Kidney capillary endothelial cell (primary cell): Measurements from ENCODE around the gene PLEKHD1.
"Not testable (repeated sequence)": the region's sequence is repeated elsewhere in the genome, so short reads cannot be mapped to it uniquely, and the experiment has no call there.

ENCODE experiments used
- DNase-seq: peaks from one replicate; pipeline ENCODE4 v3.0.0-alpha.2; 2018; ENCODE audit warnings: low spot score

PLEKHD1 gene

DNA sequence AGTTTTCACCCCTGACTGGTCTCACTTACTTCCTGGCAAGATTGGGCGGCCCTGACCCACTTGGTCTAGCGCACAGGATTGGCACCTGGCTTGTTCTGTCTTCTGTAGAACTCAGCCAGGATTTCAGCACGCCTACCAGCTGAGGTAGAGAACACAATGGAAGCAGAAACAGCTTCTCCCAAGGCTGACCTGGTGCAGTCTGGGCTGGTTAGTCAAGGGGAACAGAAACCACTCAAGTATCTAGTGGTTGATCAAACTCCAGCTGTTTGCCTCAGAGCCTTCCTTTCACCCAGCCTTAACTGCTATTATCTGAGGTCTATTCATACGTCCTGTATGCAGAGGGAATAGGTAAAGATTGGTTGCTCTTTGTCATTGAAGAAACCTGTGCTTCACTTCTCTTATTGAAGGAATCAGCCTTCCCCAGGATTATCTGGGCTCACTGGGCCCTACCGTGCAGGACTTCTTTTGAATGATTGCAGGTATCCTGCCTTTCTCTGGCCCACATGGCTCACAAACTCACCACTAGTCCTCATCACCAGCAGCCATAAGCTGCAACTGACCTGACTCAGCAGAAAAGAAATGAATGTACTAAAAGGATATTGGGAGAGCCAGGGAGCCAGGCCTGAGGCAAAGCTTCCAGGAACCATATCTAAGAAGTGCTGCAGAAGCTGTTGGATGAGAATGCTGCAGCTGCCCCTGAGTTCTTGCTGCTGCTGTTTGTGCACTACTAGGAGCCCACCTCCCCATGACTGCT lies 2.5 kb upstream of the PLEKHD1 start:
- no peak for DNase-seq

DNA sequence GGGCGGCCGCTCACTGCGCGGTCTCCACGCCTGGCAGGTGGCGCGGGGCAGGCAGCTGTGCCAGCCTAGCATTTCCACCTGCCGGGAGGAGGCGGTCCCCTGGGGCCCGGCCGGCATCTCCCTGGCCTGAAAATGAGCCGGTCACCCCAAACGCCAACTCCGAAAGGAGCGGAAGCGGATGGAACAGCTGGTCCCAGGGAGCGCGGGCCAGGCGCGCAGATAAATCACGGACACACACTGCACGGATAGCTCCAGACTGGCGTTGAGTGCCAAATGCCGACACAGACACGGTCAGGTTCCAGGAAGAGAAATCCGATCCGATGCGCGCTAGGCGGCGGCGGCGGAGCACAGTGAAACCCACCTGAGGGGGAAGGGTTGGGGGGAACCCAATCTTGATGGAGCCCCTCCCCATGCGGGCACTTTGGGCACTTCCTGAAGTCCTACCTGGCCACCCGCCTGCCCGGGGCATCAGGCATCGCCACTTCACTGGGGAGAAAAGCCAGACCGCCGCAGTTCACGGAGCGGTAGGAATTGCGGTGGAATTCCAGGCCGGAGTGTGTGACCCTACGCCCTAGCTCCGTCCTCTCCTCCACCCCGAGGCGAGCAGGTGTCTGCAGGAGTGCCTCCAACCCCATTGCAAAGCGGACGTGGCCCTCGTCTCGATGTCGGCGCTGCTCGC lies 624 bp upstream of the PLEKHD1 start:
- DNase-seq, result no peak

DNA sequence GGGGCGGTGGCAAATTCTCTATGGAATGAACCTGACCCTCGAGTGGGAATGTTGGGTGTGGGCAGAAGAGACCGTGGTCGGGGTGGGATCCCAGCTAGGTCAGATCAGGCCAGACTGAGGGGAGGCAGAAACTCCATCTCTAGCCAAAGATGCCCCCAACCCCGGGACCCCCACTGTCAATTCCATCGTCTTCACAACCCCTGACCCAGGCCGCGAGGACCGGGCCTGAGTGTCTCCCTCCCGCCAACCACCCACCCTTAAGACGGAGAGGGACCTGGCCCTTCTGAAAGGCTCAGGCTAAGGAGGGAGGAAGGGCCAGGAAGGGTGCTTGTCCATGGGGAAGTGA lies 760 bp downstream of the PLEKHD1 start:
- no peak for DNase-seq

DNA sequence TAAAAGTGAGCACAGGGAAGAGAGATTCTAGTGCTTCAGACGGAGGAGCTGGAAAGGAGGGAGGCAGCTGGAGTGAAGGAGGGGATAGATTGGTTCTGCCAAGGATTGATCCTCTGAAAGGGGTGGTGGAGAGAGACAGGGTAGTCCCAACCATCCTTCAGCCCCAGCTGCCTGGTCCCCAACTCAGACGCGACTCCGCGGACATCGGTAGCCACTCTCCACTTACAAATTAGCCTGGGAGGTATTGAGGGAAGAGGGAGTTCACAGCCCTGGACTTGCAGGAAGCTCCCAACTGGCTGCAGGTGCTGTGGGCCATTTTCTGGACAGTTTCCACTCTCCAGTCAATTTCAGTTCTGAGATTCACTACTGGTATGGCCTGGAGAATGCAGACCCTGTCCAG lies 1.2 kb downstream of the PLEKHD1 start:
- DNase-seq, result no peak

DNA sequence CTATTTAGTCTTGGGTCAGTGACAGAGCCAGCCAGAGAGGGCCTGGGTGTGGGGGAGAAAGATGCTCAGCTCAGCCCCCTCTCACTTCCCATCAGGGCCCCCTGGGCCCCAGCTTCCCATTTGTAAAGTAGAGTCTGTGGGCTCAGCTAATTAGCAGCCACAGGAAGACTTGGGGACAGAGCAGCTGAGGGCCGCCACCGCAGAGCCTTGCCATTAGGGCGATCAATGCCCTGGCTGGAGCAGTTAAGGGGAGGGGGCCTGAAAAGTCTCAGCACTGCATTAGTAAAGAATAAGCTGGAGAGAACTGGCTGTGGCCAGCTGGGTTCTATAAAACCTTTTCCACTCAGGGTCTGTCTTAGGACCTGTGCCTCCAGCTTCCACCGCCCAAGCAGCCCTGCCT lies 2.7 kb downstream of the PLEKHD1 start:
- no peak for DNase-seq

DNA sequence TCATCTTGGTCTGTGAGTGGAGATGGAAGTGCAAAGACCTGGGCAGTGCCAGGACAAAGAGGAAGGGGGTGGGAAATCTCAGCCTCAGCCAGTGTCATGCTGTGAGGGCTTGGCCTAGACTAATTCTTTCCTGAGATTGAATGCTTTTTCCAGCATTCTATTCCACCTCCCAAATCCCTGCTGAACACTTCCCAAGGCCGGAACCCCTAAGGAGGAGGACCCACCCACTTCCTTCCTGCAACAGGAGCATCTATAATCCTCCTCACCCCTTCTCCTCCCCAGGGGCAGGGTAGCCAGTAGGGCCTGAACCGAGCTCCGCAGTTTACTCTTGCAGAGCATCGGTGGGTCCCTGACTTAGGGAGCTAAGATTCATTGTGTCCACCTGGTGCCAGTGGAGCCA lies 3.2 kb downstream of the PLEKHD1 start:
- no peak for DNase-seq

DNA sequence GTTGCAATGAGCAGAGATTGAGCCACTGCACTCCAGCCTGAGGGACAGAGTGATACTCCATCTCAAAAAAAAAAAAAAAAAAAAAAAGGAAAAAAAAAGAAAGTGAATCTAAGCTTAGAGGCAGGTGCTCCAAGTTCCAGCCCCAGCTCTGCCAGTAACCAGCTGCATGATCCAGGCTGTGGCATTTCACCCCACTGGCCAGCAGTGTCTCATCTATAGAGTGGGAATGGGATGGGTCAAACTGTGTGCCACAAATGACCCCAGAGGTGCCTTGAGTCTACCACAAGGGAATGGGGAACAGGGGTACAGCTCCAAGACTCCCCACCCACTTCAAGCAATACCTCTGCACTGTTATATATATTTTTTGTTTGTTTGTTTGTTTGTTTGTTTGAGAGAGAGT lies 5.0 kb downstream of the PLEKHD1 start:
- no peak for DNase-seq

DNA sequence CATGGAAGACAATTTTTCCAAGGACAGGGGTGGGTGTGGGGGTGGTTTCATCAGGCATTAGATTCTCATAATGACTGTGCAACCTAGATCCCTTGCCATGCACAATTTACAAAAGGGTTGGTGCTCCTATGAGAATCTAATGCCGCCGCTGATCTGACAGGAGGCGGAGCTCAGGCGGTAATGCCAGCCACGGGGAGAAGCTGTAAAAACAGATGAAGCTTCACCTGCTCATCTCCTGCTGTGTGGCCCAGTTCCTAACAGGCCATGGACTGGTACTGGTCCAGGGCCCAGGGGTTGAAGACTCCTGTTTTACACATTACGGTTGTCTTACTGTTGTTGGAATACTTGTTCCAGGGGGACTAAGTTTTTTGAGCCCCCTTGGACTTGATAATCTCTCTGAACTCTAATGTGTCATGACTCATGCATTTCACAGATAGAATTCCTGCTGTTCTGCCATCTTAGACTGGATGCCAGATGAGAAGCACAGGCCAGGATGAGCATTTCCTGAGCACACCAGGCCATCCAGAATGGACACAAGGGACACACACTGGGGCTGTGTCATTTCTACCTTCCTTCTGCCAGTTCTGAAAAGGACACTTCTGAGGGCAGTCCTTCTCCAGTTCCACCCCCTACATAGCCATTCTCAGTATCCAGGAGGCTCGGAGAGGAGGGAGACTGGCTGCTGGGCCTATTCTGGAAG lies 5.8 kb downstream of the PLEKHD1 start:
- no peak for DNase-seq

DNA sequence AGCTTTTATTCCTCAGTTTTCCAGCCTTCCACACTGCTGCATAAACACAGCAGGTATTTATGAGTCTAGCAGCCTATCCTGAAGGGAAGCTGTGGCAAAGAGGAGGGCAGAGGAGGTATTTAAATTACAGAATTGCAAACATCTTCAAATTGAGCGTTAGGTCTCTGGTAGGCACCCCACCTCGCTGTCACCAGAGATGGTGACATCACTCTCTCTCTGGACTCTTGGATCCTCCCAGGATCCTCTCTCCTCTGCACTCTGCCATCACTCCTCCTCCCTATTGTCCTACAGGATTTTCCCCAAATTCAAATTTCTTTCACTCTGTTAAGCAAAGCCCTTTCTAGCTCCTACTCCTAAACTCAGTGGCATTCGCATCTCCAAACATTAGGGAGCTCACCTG lies 6.7 kb downstream of the PLEKHD1 start:
- DNase-seq, result no peak

DNA sequence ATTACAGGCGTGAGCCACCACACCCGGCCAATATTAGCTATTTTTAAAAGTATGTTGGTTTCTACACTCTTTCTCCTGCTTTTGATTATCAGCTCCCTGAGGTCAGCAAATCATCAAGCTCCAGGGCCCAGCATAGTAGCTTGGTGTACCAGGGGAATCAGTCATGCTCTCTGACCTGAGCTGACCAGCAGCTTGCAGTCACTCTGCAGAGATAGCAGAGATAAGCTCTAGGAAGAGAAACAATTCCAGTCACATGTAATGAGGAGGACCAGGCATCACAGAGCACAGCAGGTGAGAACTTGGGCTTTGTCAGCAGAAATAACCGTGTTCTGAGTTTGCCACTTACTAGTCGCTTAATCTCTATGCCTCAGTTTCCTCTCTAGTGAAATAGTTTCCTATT lies 8.5 kb downstream of the PLEKHD1 start:
- DNase-seq, result no peak

DNA sequence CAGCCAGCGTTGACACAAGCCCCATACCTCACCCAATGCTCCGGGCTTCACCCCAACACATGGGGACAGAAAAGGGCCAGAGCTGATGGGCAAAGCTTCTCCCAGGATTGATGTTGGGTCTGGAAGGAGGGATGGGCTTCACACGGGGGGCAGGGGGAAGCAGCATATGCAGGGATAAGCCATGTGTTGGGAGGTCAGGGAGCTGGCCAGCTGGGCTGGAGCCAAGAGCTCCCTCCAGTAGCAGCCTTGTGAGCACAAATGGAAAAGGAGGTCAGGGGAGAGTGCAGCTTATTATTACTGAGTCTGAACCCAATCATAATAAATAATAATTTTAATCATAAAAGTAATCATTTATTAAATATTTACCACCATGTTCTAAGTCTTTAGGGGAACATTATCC lies 9.3 kb downstream of the PLEKHD1 start:
- DNase-seq, result no peak

DNA sequence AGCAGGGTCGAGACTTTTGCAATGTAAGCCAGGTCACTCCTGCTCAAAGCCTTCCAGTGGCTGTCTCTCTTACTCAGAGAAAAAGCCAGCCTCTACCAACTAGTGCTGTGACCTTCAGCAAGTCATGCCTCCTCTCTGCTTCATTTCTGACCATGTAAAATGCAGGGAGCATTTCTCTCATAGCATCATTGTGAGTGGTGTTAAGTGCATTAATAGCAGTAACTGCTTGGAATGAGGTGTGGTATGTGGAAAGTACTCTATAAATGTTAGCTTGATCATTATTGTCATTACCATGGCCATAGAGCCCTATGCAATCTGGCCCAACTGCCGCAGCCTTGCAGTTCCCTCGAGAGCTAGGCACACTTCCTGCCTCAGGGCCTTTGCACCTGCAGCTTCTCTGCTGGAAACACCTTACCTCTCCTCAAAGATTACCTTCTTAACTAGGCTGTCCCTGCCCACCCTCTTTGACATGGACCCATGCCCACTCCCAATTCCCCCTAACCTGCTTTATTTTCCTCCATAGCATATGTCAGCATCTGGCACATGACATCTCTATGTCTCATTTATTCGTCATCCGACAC lies 10.9 kb downstream of the PLEKHD1 start:
- no peak for DNase-seq

DNA sequence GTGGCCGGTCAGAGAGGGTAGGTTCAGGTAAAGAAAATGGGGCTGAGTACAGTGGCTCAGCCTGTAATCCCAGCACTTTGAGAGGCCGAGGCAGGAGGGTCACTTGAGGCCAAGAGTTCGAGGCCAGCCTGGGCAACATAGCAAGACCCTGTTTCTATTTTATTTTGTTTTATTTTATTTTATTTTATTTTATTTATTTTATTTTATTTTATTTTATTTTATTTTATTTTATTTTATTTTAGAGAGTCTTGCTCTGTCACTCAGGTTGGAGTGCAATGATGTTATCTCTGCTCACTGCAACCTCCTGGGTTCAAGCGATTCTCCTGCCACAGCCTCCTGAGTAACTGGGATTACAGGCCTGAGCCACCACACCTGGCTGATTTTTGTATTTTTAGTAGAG lies 13.3 kb downstream of the PLEKHD1 start:
- DNase-seq, result not testable (repeated sequence)

DNA sequence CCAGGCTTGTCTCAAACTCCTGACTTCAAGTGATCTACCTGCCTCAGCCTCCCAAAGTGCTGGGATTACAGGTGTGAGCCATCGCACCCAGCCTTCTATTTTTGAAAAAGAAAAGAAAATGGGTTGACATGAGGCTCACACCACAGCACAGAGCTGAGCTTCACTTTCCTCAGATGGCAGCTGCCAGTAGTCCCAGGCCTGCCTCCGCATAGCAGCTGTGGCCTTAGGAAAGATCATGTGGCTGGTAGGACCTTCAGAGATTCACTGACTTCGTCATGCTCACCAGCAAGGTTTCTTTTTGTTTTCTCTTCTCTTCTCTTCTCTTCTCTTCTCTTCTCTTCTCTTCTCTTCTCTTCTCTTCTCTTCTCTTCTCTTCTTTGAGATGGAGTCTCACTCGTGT lies 13.8 kb downstream of the PLEKHD1 start:
- not testable (repeated sequence) for DNase-seq

DNA sequence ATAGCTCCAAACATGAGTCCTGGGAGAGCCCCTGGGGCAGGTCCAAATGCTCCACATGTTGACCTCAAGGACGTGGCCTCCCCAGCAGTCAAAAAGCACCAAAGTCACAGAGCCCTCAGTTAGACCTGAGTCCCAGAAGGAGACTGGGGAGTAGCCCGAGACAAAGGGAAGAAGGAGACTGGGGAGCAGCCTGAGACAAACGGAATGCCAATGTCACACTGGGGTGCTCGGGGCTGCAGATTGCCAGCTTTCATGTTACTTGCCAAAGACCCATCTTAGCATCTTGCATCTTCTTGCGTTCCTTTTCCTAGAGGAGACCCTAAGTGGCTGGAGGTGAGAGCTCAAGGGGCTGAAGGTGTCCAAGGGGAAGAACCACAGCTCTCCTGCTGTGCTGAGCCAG lies 14.9 kb downstream of the PLEKHD1 start:
- DNase-seq, result no peak

DNA sequence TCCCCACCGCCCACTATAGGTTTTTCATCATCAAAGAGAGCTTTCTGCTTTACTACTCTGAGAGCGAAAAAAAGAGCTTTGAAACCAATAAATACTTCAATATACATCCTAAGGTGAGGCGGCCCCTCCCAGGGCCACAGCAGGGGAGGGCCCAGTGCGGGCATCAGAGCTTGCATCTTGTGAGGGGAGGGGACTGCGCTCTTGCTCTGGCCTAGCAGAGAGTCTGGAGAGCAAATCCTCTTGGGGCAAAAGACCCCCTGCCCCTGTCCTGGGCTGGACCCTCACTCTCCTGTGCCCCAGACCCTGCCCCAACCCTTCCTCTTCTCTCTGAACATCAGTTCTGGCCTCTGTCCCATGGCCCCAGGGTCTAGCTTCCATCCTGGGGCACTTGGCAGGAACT lies 15.6 kb downstream of the PLEKHD1 start:
- no peak for DNase-seq

DNA sequence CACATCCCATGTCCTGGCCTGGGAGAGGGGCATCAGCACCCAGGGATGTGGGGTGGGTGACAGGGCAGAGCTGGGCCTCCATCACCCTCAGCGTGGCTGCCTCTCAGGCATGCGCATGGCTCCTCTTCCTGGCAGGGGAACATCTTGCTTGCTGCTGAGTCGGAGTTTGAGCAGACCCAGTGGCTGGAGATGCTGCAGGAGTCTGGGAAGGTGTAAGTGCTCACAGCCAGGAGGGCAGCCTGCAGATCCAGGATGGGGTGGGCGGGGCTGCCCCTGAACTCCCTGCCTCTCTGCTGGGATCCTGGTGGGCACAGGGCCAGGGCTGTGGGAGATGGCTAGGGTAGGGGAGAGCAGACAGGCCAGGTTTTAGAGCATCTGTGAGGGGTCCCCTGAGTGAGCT lies 16.2 kb downstream of the PLEKHD1 start:
- DNase-seq, result no peak

DNA sequence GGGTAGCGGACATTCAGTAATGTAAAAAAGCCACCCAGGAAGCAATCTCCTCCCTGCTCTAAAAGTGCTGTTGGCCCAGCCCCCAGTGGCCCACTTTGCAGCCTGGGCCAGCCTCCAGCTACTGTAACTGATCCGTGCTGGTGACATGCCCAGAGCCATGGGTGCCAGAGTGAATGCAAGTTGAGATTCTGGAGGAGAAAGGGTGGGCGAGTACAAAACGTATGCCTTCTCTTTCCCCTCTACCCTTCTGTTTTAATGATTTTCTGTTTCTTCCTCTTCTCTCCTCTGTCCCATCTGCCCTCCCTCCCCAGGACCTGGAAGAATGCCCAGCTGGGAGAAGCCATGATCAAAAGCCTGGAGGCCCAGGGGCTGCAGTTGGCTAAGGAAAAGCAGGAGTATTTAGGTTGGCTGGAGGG lies 16.9 kb downstream of the PLEKHD1 start:
- no peak for DNase-seq

DNA sequence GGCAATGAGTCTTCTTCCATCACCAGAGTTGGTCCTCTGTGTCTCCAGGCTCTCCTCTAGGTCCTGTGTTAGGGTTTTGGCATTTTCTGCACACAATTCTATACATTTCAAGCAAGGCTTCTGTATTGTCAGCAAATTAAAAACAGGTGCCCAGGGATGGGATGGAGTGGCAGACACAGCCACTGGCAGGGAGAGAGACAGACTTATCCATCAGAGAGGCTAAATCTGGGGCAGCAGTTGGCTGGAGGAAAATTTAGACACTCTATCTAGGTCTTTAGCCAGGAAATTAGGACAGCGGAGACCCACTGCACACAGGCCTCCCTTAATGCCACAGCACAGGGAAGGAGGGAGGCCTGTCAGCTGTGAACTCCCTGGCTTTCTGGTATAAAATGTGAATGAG lies 20.2 kb downstream of the PLEKHD1 start:
- no peak for DNase-seq

DNA sequence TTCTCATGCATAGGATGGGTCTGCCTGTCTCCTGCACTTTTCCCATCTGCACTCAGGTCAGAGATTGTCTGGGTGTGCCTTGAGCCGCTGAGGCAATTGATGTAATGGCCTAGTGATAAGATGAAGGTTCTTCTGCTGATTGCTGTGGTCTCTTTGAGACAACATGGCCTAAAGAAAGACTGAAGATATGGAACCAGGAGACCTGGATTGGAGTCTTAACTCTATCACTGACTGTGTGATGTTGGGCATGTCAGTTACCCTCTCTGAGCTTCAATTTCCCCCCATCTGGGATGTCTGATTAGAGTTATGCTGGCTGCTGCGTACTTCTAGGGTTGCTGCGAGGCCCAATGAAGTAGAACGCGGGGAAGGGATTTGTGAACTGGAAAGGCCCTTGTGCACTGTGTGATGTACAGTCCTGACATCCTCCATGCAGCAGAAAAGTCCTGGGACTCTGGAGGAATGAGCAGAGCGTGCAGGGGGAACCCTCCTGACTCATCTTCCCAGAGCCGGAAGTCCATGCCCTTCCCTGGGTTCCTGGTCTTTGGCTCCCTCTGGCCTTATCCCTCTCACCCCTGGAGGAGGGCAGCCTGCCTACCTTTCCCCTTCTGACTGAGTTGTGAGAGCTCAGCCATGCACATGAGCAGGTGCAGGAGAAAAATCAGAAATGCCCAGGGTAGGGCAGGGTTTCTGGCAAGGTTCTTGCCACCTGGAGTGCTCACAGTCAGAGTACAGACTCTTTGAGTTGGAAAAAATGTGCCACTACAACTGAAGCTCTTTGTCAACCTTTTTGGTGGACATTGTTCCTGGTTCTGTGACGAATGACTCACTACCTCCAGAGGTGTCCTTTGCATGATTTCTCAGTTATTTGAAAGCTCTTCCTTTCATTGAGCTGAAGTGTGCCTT lies 21.1 kb downstream of the PLEKHD1 start:
- no peak for DNase-seq

DNA sequence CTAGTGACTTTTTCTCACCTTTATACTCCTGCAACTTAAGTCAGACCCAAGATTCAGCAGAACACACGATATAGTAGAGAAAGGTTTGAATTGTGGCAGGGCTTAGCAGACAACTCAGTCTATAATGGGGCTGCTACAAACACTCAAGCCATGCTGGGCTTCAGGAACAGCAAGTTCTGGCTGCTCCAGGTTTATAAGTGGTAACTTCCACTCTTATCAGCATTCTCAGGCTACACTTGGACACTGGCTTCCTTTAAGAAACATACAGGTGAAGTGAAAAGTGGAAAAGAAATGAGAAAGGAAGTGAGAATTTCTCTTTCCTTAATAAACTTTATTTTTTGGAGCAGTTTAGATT lies 21.7 kb downstream of the PLEKHD1 start:
- no peak for DNase-seq
